Measurements from ENCODE around the gene TMEM245.

Gene TMEM245

DNA sequence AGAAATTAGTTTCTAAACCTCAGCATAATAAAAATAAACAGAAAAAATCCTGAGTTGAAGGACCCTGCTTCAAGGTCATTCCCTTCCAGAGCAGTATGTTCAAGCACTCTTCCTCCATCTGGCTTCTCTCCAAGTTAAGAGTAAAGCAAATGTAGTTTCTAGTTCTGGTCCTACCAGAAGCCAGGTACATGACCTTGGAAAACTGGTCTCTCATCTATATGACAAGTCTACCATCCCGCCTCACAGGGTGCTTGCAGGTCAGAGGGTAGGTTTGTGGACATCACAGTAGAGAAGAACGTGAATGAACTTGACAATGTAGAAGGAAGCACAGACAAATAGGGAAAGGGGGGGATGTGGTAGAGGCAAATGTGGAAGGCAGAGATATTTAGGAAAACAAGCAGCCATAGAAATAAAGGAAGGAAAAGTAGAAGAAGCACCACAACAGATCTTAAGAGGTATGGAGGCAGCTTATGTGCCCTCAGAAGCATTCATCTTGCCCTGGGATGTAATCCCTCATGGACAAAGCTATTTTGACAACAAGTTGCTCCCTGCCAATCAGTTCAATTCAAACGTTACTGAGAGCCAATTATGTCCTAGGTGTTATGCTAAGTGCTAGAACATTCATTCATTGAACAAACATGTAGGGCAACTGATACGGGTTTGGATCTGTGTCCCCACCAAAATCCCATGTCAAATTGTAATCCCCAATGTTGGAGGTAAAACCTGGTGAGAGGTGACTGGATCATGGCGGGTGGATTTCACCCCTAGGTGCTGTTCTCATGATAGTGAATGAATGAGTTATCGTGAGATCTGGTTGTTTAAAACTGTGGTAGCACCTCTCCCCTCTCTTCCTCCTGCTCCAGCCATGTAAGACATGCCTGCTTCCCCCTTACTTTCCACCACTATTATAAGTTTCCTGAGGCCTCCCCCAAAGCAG lies 82.7 kb downstream of the TMEM245 start:
- Histone ChIP-seq H3K27ac (no peak overlapping the region), H3K27me3 (no peaks in the 10 kb centered on the region), H3K4me2 (no peak overlapping the region), H3K36me3 (peaks cover 70 to 100% (median 93%) of the 10 kb centered on the region in 11 experiments), H3K4me1 (no peaks in the 10 kb centered on the region), H3K4me3 (no peak overlapping the region), H4K20me1 (peaks cover 0 to 5% (median 0%) of the 10 kb centered on the region in 11 experiments; a peak in 1 of 22 replicates), H3K9me3 (replicated peaks in 1 of 11) (peaks cover 0 to 9% (median 0%) of the 10 kb centered on the region in 11 experiments; a peak in 2 of 22 replicates), H3K9ac (no peak overlapping the region)
- TF ChIP-seq Cebpa-rat (IDR thresholded peaks at IDR 0.05): no peak

DNA sequence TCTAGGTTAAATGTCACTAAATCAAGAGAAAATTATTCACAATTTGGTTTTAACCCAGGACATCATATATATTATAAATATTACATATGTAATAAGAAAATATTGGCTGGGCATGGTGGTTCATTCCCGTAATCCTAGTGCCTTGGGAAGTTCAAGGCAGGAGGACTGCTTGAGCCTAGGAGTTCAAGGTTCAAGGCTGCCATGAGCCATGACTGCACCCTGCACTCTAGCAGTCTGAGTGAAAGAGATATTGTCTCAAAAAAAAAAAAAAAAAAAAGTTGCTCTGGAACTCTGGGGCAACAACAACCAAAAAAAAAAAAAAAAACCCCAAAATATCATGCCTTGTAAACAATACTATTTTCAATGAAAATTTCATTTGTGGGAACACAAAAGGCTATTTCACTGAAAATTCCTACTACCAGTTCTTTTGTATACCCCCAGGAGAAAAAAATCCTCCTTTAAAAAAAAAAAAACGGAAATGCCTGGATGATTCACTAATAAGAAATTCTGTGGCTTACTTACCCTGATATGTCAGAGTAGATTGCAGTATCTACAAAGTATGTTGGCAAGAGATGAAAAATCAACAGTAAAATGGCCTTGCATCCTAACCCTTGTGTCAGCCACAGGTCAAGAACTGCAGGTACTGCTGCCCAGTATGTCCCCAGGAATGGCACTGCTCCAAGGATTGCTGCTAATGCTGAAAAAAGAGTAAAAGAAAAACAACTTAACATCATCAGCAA lies 83.9 kb downstream of the TMEM245 start:
- Histone ChIP-seq H3K9ac (no peak overlapping the region), H3K36me3 (peaks cover 65 to 100% (median 92%) of the 10 kb centered on the region in 11 experiments), H3K4me3 (no peak overlapping the region), H3K9me3 (replicated peaks in 1 of 11) (0 out of 22 replicates have a peak, but pooled peaks cover 0 to 3% (median 0%) of the 10 kb centered on the region in 11 experiments), H3K4me1 (no peaks in the 10 kb centered on the region), H3K4me2 (no peak overlapping the region), H4K20me1 (peaks cover 0 to 5% (median 0%) of the 10 kb centered on the region in 11 experiments; a peak in 1 of 22 replicates), H3K27ac (no peak overlapping the region), H3K27me3 (no peaks in the 10 kb centered on the region)
- TF ChIP-seq Cebpa-rat (IDR thresholded peaks at IDR 0.05): no peak

DNA sequence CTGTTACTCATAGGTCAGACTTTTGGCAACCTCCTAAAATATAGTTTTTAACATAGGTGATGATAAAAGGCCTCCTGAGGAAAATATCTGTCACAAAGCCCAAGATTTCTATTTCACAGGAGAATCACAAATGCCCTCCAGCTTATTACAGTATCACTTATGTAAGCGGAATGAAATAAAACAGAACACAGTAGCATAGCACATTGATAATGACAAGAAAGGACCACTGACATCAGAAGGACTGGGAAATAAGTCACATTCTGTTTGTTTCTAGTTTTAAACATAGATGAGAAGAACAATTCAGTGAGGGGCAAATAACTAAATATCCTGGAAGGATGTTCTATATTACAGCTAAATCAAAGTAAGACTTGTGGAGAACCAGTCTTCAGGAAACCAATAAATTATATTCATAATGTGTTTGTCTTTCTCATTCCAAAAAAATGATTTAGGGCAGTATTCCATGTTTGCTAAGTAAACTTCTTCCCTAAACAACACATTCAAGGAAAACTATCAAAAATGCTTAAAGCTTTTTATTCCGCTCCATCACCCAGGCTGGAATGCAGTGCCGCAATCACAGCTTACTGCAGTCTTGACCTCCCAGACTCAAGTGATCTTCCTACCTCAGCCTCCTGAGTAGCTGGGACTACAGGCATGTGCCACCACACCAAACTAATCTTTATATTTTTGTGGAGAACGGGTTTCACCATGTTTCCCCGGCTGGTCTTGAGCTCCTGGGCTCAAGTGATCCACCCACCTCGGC lies 85.6 kb downstream of the TMEM245 start:
- Histone ChIP-seq H3K9me3 (replicated peaks in 1 of 11) (no peaks in the 10 kb centered on the region), H3K4me3 (no peak overlapping the region), H3K27me3 (no peaks in the 10 kb centered on the region), H4K20me1 (0 out of 22 replicates have a peak, but pooled peaks cover 0 to 5% (median 0%) of the 10 kb centered on the region in 11 experiments), H3K9ac (no peak overlapping the region), H3K4me1 (no peaks in the 10 kb centered on the region), H3K36me3 (peaks cover 64 to 98% (median 91%) of the 10 kb centered on the region in 11 experiments), H3K27ac (no peak overlapping the region), H3K4me2 (no peak overlapping the region)
- TF ChIP-seq Cebpa-rat (IDR thresholded peaks at IDR 0.05): no peak

DNA sequence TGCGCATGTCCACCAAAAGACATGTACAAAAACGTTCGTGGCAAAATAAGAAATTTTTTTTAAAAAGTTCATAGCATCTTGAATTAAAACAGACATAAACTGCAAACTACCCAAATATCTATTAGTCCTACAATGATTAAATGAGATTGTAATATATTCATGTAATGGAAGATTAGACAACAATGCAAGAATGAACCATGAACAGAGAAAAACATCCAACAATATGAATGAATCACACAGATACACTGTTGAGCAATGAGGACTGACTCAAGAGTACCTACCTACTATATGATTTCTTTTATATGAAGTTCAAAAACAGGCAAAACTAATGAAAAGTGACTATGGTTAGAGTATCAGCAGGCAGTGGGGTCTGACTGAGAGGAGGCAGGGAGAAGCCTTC lies 88.5 kb downstream of the TMEM245 start:
- TF ChIP-seq Cebpa-rat (IDR thresholded peaks at IDR 0.05): no peak
- H3K36me3 ChIP-seq: peaks cover 48 to 98% (median 91%) of the 10 kb centered on the region in 11 experiments
- no peaks in the 10 kb centered on the region for H3K27me3 ChIP-seq
- no peak overlapping the region for H3K4me3 ChIP-seq
- H4K20me1 ChIP-seq: peaks cover 0 to 14% (median 0%) of the 10 kb centered on the region in 11 experiments; a peak in 3 of 22 replicates
- no peak overlapping the region for H3K27ac ChIP-seq
- H3K4me2 ChIP-seq: no peak overlapping the region
- H3K9ac ChIP-seq: no peak overlapping the region
- H3K9me3 ChIP-seq (replicated peaks in 1 of 11): no peaks in the 10 kb centered on the region
- 0 out of 20 replicates have a peak, but pooled peaks cover 0 to 4% (median 0%) of the 10 kb centered on the region in 10 experiments for H3K4me1 ChIP-seq

DNA sequence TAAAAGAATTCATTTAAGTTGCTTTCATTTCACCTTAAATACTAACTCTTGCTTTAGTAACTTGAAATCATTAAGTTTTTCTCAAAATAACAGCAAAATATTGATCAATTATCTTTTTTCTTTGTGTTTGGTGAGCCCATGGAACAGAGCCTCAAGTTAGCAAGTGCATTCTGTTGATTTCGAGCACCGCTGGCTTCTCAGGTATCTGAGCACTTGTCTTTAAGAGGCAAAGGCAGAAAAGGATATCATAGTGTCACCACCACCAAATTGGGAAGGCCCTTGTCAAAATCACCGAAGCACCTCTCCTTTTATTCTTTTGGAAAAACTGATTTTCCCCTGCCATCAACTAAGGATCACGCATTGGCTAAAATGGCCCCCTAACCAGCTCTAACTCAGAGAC lies 89.3 kb downstream of the TMEM245 start:
- H3K9ac ChIP-seq: no peak overlapping the region
- H3K27me3 ChIP-seq: no peaks in the 10 kb centered on the region
- TF ChIP-seq Cebpa-rat (IDR thresholded peaks at IDR 0.05): no peak
- peaks cover 0 to 18% (median 0%) of the 10 kb centered on the region in 11 experiments; a peak in 4 of 22 replicates for H4K20me1 ChIP-seq
- no peak overlapping the region for H3K4me3 ChIP-seq
- peaks cover 0 to 5% (median 0%) of the 10 kb centered on the region in 10 experiments; a peak in 1 of 20 replicates for H3K4me1 ChIP-seq
- no peak overlapping the region for H3K27ac ChIP-seq
- no peak overlapping the region for H3K4me2 ChIP-seq
- H3K9me3 ChIP-seq (replicated peaks in 1 of 11): no peaks in the 10 kb centered on the region
- H3K36me3 ChIP-seq: peaks cover 41 to 98% (median 89%) of the 10 kb centered on the region in 11 experiments

DNA sequence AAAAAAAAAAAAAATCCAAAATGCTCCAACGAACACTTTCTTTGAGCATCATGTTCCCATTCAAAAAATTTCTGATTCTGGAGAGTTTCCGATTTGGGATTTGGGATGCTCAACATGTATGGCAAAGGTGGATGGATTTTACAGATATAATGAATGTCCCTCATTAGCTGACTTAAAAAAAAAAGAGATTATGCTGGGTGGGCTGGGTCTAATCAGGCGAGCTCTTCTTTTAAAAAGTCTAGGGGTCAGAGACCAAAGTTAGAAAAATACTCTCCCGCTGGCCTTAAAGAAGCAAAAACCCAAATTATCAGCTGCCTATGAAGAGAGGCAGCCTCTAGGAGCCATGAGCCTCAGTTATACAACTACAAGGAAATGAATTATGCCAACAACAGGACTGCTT lies 91.3 kb downstream of the TMEM245 start:
- Histone ChIP-seq H3K27ac (no peak overlapping the region), H3K4me1 (peaks cover 0 to 6% (median 0%) of the 10 kb centered on the region in 10 experiments; a peak in 1 of 20 replicates), H3K4me3 (no peak overlapping the region), H3K4me2 (no peak overlapping the region), H4K20me1 (peaks cover 0 to 26% (median 0%) of the 10 kb centered on the region in 11 experiments; a peak in 4 of 22 replicates), H3K9ac (no peak overlapping the region), H3K27me3 (no peaks in the 10 kb centered on the region), H3K9me3 (replicated peaks in 1 of 11) (no peaks in the 10 kb centered on the region), H3K36me3 (peaks cover 32 to 98% (median 88%) of the 10 kb centered on the region in 11 experiments)
- no peak for TF ChIP-seq Cebpa-rat (IDR thresholded peaks at IDR 0.05)

DNA sequence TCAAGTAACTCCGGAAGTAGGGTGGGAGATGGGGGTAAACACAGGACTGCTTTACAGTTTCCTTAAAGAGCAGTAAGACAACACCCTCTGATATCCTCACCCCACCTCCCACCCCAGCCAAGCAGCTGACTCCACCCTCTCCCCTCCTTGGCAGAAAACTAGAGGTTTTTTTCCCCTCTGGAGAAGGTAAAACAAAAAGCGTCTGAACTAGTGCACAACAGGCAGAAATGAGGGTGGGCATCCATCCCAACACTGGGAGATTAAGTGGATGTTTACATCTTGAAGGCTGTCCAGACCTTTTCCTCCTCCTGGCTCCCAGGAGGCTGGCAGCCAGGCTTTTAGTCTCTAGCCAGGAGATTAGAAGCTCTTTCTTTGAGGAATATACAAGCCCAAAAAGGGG lies 92.6 kb downstream of the TMEM245 start:
- H3K9ac ChIP-seq: no peak overlapping the region
- H3K4me3 ChIP-seq: no peak overlapping the region
- peaks cover 0 to 26% (median 0%) of the 10 kb centered on the region in 11 experiments; a peak in 4 of 22 replicates for H4K20me1 ChIP-seq
- H3K27ac ChIP-seq: no peak overlapping the region
- peaks cover 0 to 6% (median 0%) of the 10 kb centered on the region in 10 experiments; a peak in 1 of 20 replicates for H3K4me1 ChIP-seq
- peaks cover 20 to 95% (median 77%) of the 10 kb centered on the region in 11 experiments; a peak in 21 of 22 replicates for H3K36me3 ChIP-seq
- H3K4me2 ChIP-seq: no peak overlapping the region
- no peaks in the 10 kb centered on the region for H3K9me3 ChIP-seq (replicated peaks in 1 of 11)
- no peaks in the 10 kb centered on the region for H3K27me3 ChIP-seq
- TF ChIP-seq Cebpa-rat (IDR thresholded peaks at IDR 0.05): no peak

DNA sequence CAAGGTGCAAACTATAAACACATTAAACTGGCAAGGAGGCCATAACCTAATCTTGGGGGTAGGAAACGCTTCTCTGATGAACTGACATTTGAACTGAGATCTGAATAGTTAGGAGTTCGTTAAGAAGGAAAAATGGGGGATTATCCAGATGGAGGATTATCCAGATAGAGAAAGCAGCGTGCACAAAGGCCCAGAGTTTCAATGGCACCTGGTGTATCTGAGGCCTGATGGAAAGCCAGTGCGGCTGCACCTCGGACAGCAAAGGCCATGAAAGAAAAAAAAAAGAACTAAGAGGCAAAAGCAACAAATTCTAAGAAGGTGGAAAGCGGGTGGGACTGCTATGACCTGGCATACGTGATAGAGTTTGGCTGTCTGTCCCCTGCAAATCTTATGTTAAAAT lies 93.4 kb downstream of the TMEM245 start:
- Histone ChIP-seq H3K27me3 (no peaks in the 10 kb centered on the region), H3K27ac (no peak overlapping the region)

More for the DNA sequence above, 93.4 kb downstream of the TMEM245 start:
- no peak for TF ChIP-seq Cebpa-rat (IDR thresholded peaks at IDR 0.05)
- Histone ChIP-seq H3K9me3 (replicated peaks in 1 of 11) (no peaks in the 10 kb centered on the region), H3K4me2 (no peak overlapping the region), H3K9ac (no peak overlapping the region), H3K4me1 (peaks cover 0 to 14% (median 5%) of the 10 kb centered on the region in 10 experiments; a peak in 16 of 20 replicates), H3K4me3 (no peak overlapping the region), H4K20me1 (peaks cover 0 to 26% (median 0%) of the 10 kb centered on the region in 11 experiments; a peak in 4 of 22 replicates), H3K36me3 (peaks cover 16 to 95% (median 71%) of the 10 kb centered on the region in 11 experiments; a peak in 21 of 22 replicates)
